Ishikawa (cell line): ENCODE measurements around the gene COL25A1.

Experiments used
- CEBPB ChIP-seq: IDR thresholded peaks from 2 replicates; pipeline ENCODE4 v1.6.1; 2012
- CREB1 ChIP-seq: IDR thresholded peaks from 2 replicates; pipeline ENCODE4 v1.6.1; 2012; ENCODE audit warnings: low read depth
- EGR1 ChIP-seq: IDR thresholded peaks from 2 replicates; pipeline ENCODE4 v1.6.1; 2012
- EP300 ChIP-seq: IDR thresholded peaks from 2 replicates; pipeline ENCODE4 v1.6.1; 2012; ENCODE audit warnings: borderline replicate concordance
- FOXM1 ChIP-seq: IDR thresholded peaks from 2 replicates; pipeline ENCODE4 v1.6.1; 2012; ENCODE audit warnings: low read depth, borderline replicate concordance
- MAX ChIP-seq: IDR thresholded peaks from 2 replicates; pipeline ENCODE4 v1.6.1; 2012
- NFIC ChIP-seq: IDR thresholded peaks from 2 replicates; pipeline ENCODE4 v1.6.1; 2012
- RAD21 ChIP-seq: IDR thresholded peaks from 2 replicates; pipeline ENCODE4 v1.6.1; 2012; ENCODE audit warnings: low read depth
- REST ChIP-seq: IDR thresholded peaks from 2 replicates; pipeline ENCODE4 v1.6.1; 2012; ENCODE audit warnings: low read depth, mild to moderate bottlenecking
- TAF1 ChIP-seq: IDR thresholded peaks from 2 replicates; pipeline ENCODE4 v1.6.1; 2012; ENCODE audit warnings: low read depth, mild to moderate bottlenecking
- TCF12 ChIP-seq: IDR thresholded peaks from 2 replicates; pipeline ENCODE4 v1.6.1; 2012; ENCODE audit warnings: low read depth
- TEAD4 ChIP-seq: IDR thresholded peaks from 2 replicates; pipeline ENCODE4 v1.6.1; 2012
- USF1 ChIP-seq: IDR thresholded peaks from 2 replicates; pipeline ENCODE4 v1.6.1; 2012
- YY1 ChIP-seq: IDR thresholded peaks from 2 replicates; pipeline ENCODE4 v1.6.1; 2012; ENCODE audit warnings: low read depth
- ZBTB7A ChIP-seq: IDR thresholded peaks from 2 replicates; pipeline ENCODE4 v1.6.1; 2012; ENCODE audit warnings: low read depth

COL25A1 gene

GRCh38 chr4:109011241-109012026 is 291.0 kb downstream of the COL25A1 start:
- TF ChIP-seq TCF12 = no peak
- no peak for TF ChIP-seq ZBTB7A
- no peak for TF ChIP-seq CEBPB
- no peak for TF ChIP-seq NFIC
- no peak for TF ChIP-seq TEAD4
- no peak for TF ChIP-seq MAX
- no peak for TF ChIP-seq EP300

GRCh38 chr4:109010521-109010920 is 291.9 kb downstream of the COL25A1 start:
- TF ChIP-seq RAD21 = no peak

- TF ChIP-seq EP300 = no peak
- no peak for TF ChIP-seq USF1
These were observed 292.5 kb downstream of the COL25A1 start for GRCh38 chr4:109009909-109010308.

GRCh38 chr4:109007976-109008375 is 294.5 kb downstream of the COL25A1 start:
- TF ChIP-seq FOXM1 (no peak), TEAD4 (no peak), TAF1 (no peak), NFIC (no peak), EP300 (no peak), CEBPB (no peak), REST (no peak), USF1 (no peak), YY1 (no peak), CREB1 (no peak), TCF12 (no peak), ZBTB7A (no peak), MAX (no peak)

- TF ChIP-seq TEAD4 = no peak
These were observed 296.9 kb downstream of the COL25A1 start for GRCh38 chr4:109005523-109005922.

GRCh38 chr4:109004418-109004817 is 298.0 kb downstream of the COL25A1 start:
- TF ChIP-seq ZBTB7A (no peak), CEBPB (no peak), TCF12 (no peak), EGR1 (no peak), TAF1 (no peak), TEAD4 (no peak), YY1 (no peak), REST (no peak), EP300 (no peak), USF1 (no peak), MAX (no peak), FOXM1 (no peak), NFIC (no peak), RAD21 (no peak), CREB1 (no peak)
